ENCODE measurements around the gene UNC80. TPM values are rescaled to one million over a fixed set of nuclear protein-coding genes. Genes with fewer than 3 reads are reported as not detected.
A peak's percentile ranks its signal among the peaks of the same experiment; 100 is the strongest.

The UNC80 gene
- total and polyA plus RNA-seq, 2 donors (not counting 3 experiments of a cell fraction or from before 2014, with no cell fraction given), result not detected

- intact Hi-C loops (cut with micrococcal nuclease) (no loop called here), dilution Hi-C loops (cut with MboI; ENCODE audit: extremely low pct_ligation_motif_present, low sequenced_read_pairs) (no loop called here)
- peaks cover 3% of the 10 kb centered on the region for H3K79me2 ChIP-seq (ENCODE audit: control insufficient read depth, insufficient read depth, low read length)
- no peaks in the 10 kb centered on the region for H3K9me3 ChIP-seq (replicated peaks; ENCODE audit: control insufficient read depth, insufficient read depth, low read length)
- H4K20me1 ChIP-seq (replicated peaks; ENCODE audit: control insufficient read depth, extremely low read depth, insufficient read depth, low read length), result peaks cover 3% of the 10 kb centered on the region
- peak; percentile 26 for FAIRE-seq
- peaks cover 3% of the 10 kb centered on the region for H3K4me1 ChIP-seq (ENCODE audit: control insufficient read depth, extremely low read depth, insufficient read depth, low read length)
- CTCF ChIA-PET, result no interaction called here
- no peak overlapping the region for H3K4me2 ChIP-seq (ENCODE audit: insufficient read depth, low read length)
- BruUV-seq (replicated peaks), result TSS peak; percentile 21
- H3K36me3 ChIP-seq (ENCODE audit: control insufficient read depth in 2 of 2, extremely low read depth in 1 of 2, insufficient read depth in 2 of 2, low read length in 2 of 2), result peaks cover 5 to 32% of the 10 kb centered on the region in 2 experiments
- DNase-seq (ENCODE audit: low read depth, low spot score), result no peak
- H3K4me3 ChIP-seq (replicated peaks in 1 of 3; ENCODE audit: insufficient read depth in 1 of 3, low read depth in 1 of 3, low read length in 3 of 3), result no peak overlapping the region
- H3K9me1 ChIP-seq (replicated peaks; ENCODE audit: control insufficient read depth, extremely low read depth, insufficient read depth, low read length), result no peaks in the 10 kb centered on the region
- TF ChIP-seq MYC (IDR thresholded peaks at IDR 0.05; ENCODE audit: low read depth, low read length) (no peak), JUN (IDR thresholded peaks at IDR 0.05; ENCODE audit: borderline replicate concordance, insufficient read depth, insufficient read length, low read depth) (no peak), CTCF (IDR thresholded peaks at IDR 0.05; ENCODE audit: extremely low read depth in 1 of 2, insufficient read depth in 1 of 2, low read depth in 1 of 2, low read length in 2 of 2) (no peak), MAX (IDR thresholded peaks at IDR 0.05; ENCODE audit: insufficient read depth, insufficient read length) (no peak), FOS (IDR thresholded peaks at IDR 0.05; ENCODE audit: borderline replicate concordance, insufficient read depth, low read length) (no peak), EZH2 (IDR thresholded peaks at IDR 0.05; ENCODE audit: borderline replicate concordance, low read depth, low read length, severe bottlenecking) (no peak), GATA2 (IDR thresholded peaks at IDR 0.05; ENCODE audit: insufficient read depth, insufficient read length, low read depth, low read length) (no peak), POLR2A (IDR thresholded peaks at IDR 0.05; ENCODE audit: low read depth, low read length) (no peak), POLR2AphosphoS5 (IDR thresholded peaks at IDR 0.05; ENCODE audit: insufficient read depth, low read depth, low read length) (no peak)
- no peak overlapping the region for H3K9ac ChIP-seq (replicated peaks; ENCODE audit: extremely low read depth, insufficient read depth, low read length)
- H3K27me3 ChIP-seq (ENCODE audit: control insufficient read depth in 2 of 2, insufficient read depth in 2 of 2, low read length in 2 of 2), result no peaks in the 10 kb centered on the region
- no peak overlapping the region for H3K27ac ChIP-seq (ENCODE audit: insufficient read depth, low read depth, low read length)
- POLR2A ChIA-PET, result no interaction called here
- H2AFZ ChIP-seq (ENCODE audit: low read depth, low read length), result no peak overlapping the region
Measured at GRCh38 chr2:210020138-210020537, 248.5 kb downstream of the UNC80 start.

All from endothelial cell of umbilical vein (primary cell).